Mesodermal cell (in vitro differentiated cells): ENCODE measurements around the gene CILP2.

Experiments used
- H3K27ac ChIP-seq: 2 replicates; pipeline ENCODE4 v1.7.0; 2013; ENCODE audit warnings: mild to moderate bottlenecking, low read depth, low read length, moderate library complexity; ENCODE audit not compliant: severe bottlenecking
- H3K36me3 ChIP-seq: 2 replicates; pipeline ENCODE4 v1.7.1; 2013; ENCODE audit warnings: mild to moderate bottlenecking, low read length, moderate library complexity; ENCODE audit not compliant: control insufficient read depth, insufficient read depth
- H3K4me1 ChIP-seq: one replicate; pipeline ENCODE4 v1.7.1; 2013; ENCODE audit warnings: mild to moderate bottlenecking, low read length; ENCODE audit not compliant: insufficient read depth, control insufficient read depth, poor library complexity, severe bottlenecking
- H3K4me3 ChIP-seq: 2 replicates; pipeline ENCODE4 v1.7.0; 2013; ENCODE audit warnings: low read length, control low read depth, mild to moderate bottlenecking; ENCODE audit not compliant: insufficient read depth, poor library complexity, severe bottlenecking; ENCODE audit errors: extremely low read depth
- H3K9me3 ChIP-seq: 2 replicates; pipeline ENCODE4 v1.7.1; 2013; ENCODE audit warnings: mild to moderate bottlenecking, low read length, moderate library complexity; ENCODE audit not compliant: control insufficient read depth
- WGBS, 2 experiments: methylation state at CpG; one replicate each; pipeline ENCODE4 v1.1.5; 2013; ENCODE audit warnings: missing lambda C conversion rate in 2 of 2; ENCODE audit not compliant: insufficient coverage in 2 of 2; 5-methylcytosine and 5-hydroxymethylcytosine counted together

The CILP2 gene

GRCh38 chr19:19531951-19532805 lies 5.9 kb upstream of the CILP2 start:
- Histone ChIP-seq H3K9me3 (no peaks in the 10 kb centered on the region), H3K4me3 (no peak overlapping the region), H3K36me3 (peaks cover 36% of the 10 kb centered on the region), H3K4me1 (peaks cover 13% of the 10 kb centered on the region), H3K27ac (no peak overlapping the region)
- WGBS, 2 experiments = 41 to 42% methylated on average over 44 to 45 of the region's 48 CpGs

GRCh38 chr19:19532806-19533701 lies 5.0 kb upstream of the CILP2 start:
- peaks cover 13% of the 10 kb centered on the region for H3K4me1 ChIP-seq
- H3K27ac ChIP-seq = no peak overlapping the region
- no peak overlapping the region for H3K4me3 ChIP-seq
- peaks cover 27% of the 10 kb centered on the region for H3K36me3 ChIP-seq
- WGBS, 2 experiments = 68 to 72% methylated on average over 9 to 11 of the region's 14 CpGs
- no peaks in the 10 kb centered on the region for H3K9me3 ChIP-seq

GRCh38 chr19:19533841-19534240 lies 4.2 kb upstream of the CILP2 start:
- H3K36me3 ChIP-seq = peaks cover 22% of the 10 kb centered on the region
- no peaks in the 10 kb centered on the region for H3K9me3 ChIP-seq
- WGBS, 2 experiments = 89 to 95% methylated on average over 4 to 6 of the region's 6 CpGs
- no peak overlapping the region for H3K4me3 ChIP-seq
- peaks cover 17% of the 10 kb centered on the region for H3K4me1 ChIP-seq
- no peak overlapping the region for H3K27ac ChIP-seq

- Histone ChIP-seq H3K4me1 (peaks cover 14% of the 10 kb centered on the region), H3K36me3 (peaks cover 14% of the 10 kb centered on the region), H3K4me3 (no peak overlapping the region), H3K27ac (no peak overlapping the region), H3K9me3 (no peaks in the 10 kb centered on the region)
- 88 to 91% methylated on average over 26 of the region's 27 CpGs for WGBS, 2 experiments
Measured at GRCh38 chr19:19534556-19535265, 3.4 kb upstream of the CILP2 start.

GRCh38 chr19:19535311-19536191 lies 2.5 kb upstream of the CILP2 start:
- Histone ChIP-seq H3K4me1 (peaks cover 9% of the 10 kb centered on the region), H3K27ac (no peak overlapping the region), H3K9me3 (no peaks in the 10 kb centered on the region), H3K4me3 (no peak overlapping the region), H3K36me3 (peaks cover 14% of the 10 kb centered on the region)
- WGBS, 2 experiments = 94 to 95% methylated on average over 26 to 32 of the region's 34 CpGs

GRCh38 chr19:19537075-19538048 lies 703 bp upstream of the CILP2 start:
- no peak overlapping the region for H3K4me3 ChIP-seq
- peaks cover 7% of the 10 kb centered on the region for H3K4me1 ChIP-seq
- peaks cover 9% of the 10 kb centered on the region for H3K36me3 ChIP-seq
- no peaks in the 10 kb centered on the region for H3K9me3 ChIP-seq
- 80 to 82% methylated on average over 57 to 59 of the region's 59 CpGs for WGBS, 2 experiments
- no peak overlapping the region for H3K27ac ChIP-seq

- 47 to 51% methylated on average over 6 of the region's 7 CpGs for WGBS, 2 experiments
- Histone ChIP-seq H3K4me1 (peaks cover 7% of the 10 kb centered on the region), H3K9me3 (no peaks in the 10 kb centered on the region), H3K27ac (no peak overlapping the region), H3K4me3 (no peak overlapping the region), H3K36me3 (peaks cover 4% of the 10 kb centered on the region)
Measured at GRCh38 chr19:19538785-19539166, 711 bp downstream of the CILP2 start.

- Histone ChIP-seq H3K9me3 (no peaks in the 10 kb centered on the region), H3K4me3 (no peak overlapping the region), H3K36me3 (peaks cover 4% of the 10 kb centered on the region), H3K27ac (no peak overlapping the region), H3K4me1 (peaks cover 4% of the 10 kb centered on the region)
- WGBS, 2 experiments = 78 to 80% methylated on average over 7 to 14 of the region's 19 CpGs
Measured at GRCh38 chr19:19539698-19540063, 1.6 kb downstream of the CILP2 start.

- 79 to 84% methylated on average over 40 to 61 of the region's 74 CpGs for WGBS, 2 experiments
- Histone ChIP-seq H3K36me3 (peaks cover 3% of the 10 kb centered on the region), H3K9me3 (no peaks in the 10 kb centered on the region), H3K4me1 (peaks cover 4% of the 10 kb centered on the region), H3K4me3 (no peak overlapping the region), H3K27ac (no peak overlapping the region)
Measured at GRCh38 chr19:19540064-19540714, 2.1 kb downstream of the CILP2 start.
